A673 (cell line): Measurements from ENCODE around the gene DUXA. TPM values are rescaled to one million over a fixed set of nuclear protein-coding genes. Genes with fewer than 3 reads are reported as not detected.
"Not testable (repeated sequence)": the region's sequence is repeated elsewhere in the genome, so short reads cannot be mapped to it uniquely, and the experiment has no call there.

Source experiments
- BruUV-seq: library from RNA; stranded (reverse); fragments of 400-500 nt; replicated peaks from 2 replicates; lab custom pipeline; 2021; lab: Mats Ljungman, UMichigan
- CTCF ChIA-PET: fragments of 300-600 bp; sonication (Branson Sonifier 250); formaldehyde crosslinking; loops from one replicate; lab custom pipeline; 2022; ENCODE audit warnings: antibody characterized with exemption; lab: Charles Lee
- POLR2A ChIA-PET: fragments of 300-600 bp; sonication (Branson Sonifier 250); formaldehyde crosslinking; loops from one replicate; lab custom pipeline; 2022; ENCODE audit warnings: antibody characterized with exemption; ENCODE audit not compliant: low non-redundant PET; lab: Charles Lee
- DNase-seq: peaks from one replicate; pipeline ENCODE4 v3.0.0-alpha.2; 2015; ENCODE audit warnings: low spot score
- H3K27ac ChIP-seq: fragments of 200-600 bp; sonication (generic); 2 replicates; pipeline ENCODE4 v1.5.1; 2016; ENCODE audit warnings: mixed run types, low read depth, mild to moderate bottlenecking, mixed read lengths, antibody characterized with exemption, low read length; ENCODE audit not compliant: poor library complexity, severe bottlenecking
- H3K27me3 ChIP-seq: fragments of 200-600 bp; sonication (generic); replicated peaks from 2 replicates; pipeline ENCODE4 v1.6.1; 2017; ENCODE audit warnings: mixed run types, low read depth, mild to moderate bottlenecking, mixed read lengths, antibody characterized with exemption, low read length; ENCODE audit not compliant: insufficient read depth, poor library complexity
- H3K36me3 ChIP-seq: fragments of 200-600 bp; sonication (generic); 2 replicates; pipeline ENCODE4 v1.6.1; 2016; ENCODE audit warnings: mixed run types, mild to moderate bottlenecking, mixed read lengths, antibody characterized with exemption, low read length; ENCODE audit not compliant: insufficient read depth, poor library complexity, severe bottlenecking
- H3K4me1 ChIP-seq: fragments of 200-600 bp; sonication (generic); 2 replicates; pipeline ENCODE4 v1.6.1; 2017; ENCODE audit warnings: mixed run types, mild to moderate bottlenecking, mixed read lengths, antibody characterized with exemption, low read length; ENCODE audit not compliant: insufficient read depth, poor library complexity, severe bottlenecking
- H3K4me3 ChIP-seq: fragments of 200-600 bp; sonication (generic); 2 replicates; pipeline ENCODE4 v1.5.1; 2016; ENCODE audit warnings: low read depth, mixed run types, mild to moderate bottlenecking, mixed read lengths, low read length; ENCODE audit not compliant: poor library complexity, severe bottlenecking
- H3K9me3 ChIP-seq: fragments of 200-600 bp; sonication (generic); 2 replicates; pipeline ENCODE4 v1.6.1; 2016; ENCODE audit warnings: mixed run types, low read depth, mild to moderate bottlenecking, mixed read lengths, antibody characterized with exemption, low read length; ENCODE audit not compliant: poor library complexity, severe bottlenecking
- CTCF ChIP-seq: fragments of 300-800, 200-600 bp; sonication (generic); conservative IDR thresholded peaks from 2 replicates; pipeline ENCODE4 v1.5.1; 2017; ENCODE audit warnings: low read depth, mild to moderate bottlenecking, antibody characterized with exemption, low read length, moderate library complexity, mixed read lengths
- EZH2 ChIP-seq: fragments of 200-600 bp; sonication (generic); IDR thresholded peaks from 2 replicates; pipeline ENCODE4 v1.6.1; 2017; ENCODE audit warnings: borderline replicate concordance, low read depth, mild to moderate bottlenecking, mixed read lengths, antibody characterized with exemption, low read length; ENCODE audit not compliant: poor library complexity, severe bottlenecking
- intact Hi-C: fragments of 100-400 bp; cut with micrococcal nuclease; formaldehyde crosslinking; loops from one replicate; pipeline ENCODE4 v1.10.0; 2022; ENCODE audit not compliant: unreplicated experiment
- total RNA-seq: library from RNA; stranded (reverse); gene quantifications from 2 replicates; pipeline ENCODE4 v1.2.3, GENCODE V29; 2021

DUXA gene
- total RNA-seq, 1 experiment from 2014 or later = not detected

GRCh38 chr19:57141699-57142098, 25.6 kb downstream of the DUXA start:
- no peak for DNase-seq
- Histone ChIP-seq H3K9me3 (no peaks in the 10 kb centered on the region), H3K27ac (no peak overlapping the region), H3K36me3 (no peaks in the 10 kb centered on the region), H3K4me1 (no peaks in the 10 kb centered on the region), H3K4me3 (no peak overlapping the region), H3K27me3 (peaks cover 3% of the 10 kb centered on the region)
- no peak for TF ChIP-seq CTCF
- TF ChIP-seq EZH2 = no peak
- BruUV-seq = no TSS peak
- CTCF ChIA-PET = interaction anchor here (0.6 kb wide), 1 partner anchor 99 kb away, joined by 7 read pairs; no protein-coding TSS in a partner anchor
- intact Hi-C loops = no loop called here
- POLR2A ChIA-PET = no interaction called here

GRCh38 chr19:57135797-57136196, 31.5 kb downstream of the DUXA start:
- no peak for TF ChIP-seq CTCF
- no peak for TF ChIP-seq EZH2
- Histone ChIP-seq H3K4me1 (no peaks in the 10 kb centered on the region), H3K36me3 (no peaks in the 10 kb centered on the region), H3K4me3 (no peak overlapping the region), H3K9me3 (no peaks in the 10 kb centered on the region), H3K27ac (no peak overlapping the region), H3K27me3 (peaks cover 3% of the 10 kb centered on the region)
- CTCF ChIA-PET = no interaction called here
- intact Hi-C loops = no loop called here
- no peak for DNase-seq
- no TSS peak for BruUV-seq
- POLR2A ChIA-PET = no interaction called here

GRCh38 chr19:57127403-57127802, 39.9 kb downstream of the DUXA start:
- H3K27ac ChIP-seq, POLR2A ChIA-PET, intact Hi-C loops, CTCF ChIA-PET, BruUV-seq, H3K4me1 ChIP-seq, DNase-seq, H3K4me3 ChIP-seq, H3K27me3 ChIP-seq, H3K9me3 ChIP-seq, H3K36me3 ChIP-seq: not testable (repeated sequence)

- DNase-seq = no peak
- no peaks in the 10 kb centered on the region for H3K27me3 ChIP-seq
- H3K27ac ChIP-seq = no peak overlapping the region
- ChIA-PET CTCF (interaction anchor here (0.7 kb wide), 1 partner anchor 47 kb away, joined by 4 read pairs; no protein-coding TSS in a partner anchor), POLR2A (no interaction called here)
- H3K36me3 ChIP-seq = no peaks in the 10 kb centered on the region
- BruUV-seq = no TSS peak
- H3K4me3 ChIP-seq = no peak overlapping the region
- H3K4me1 ChIP-seq = no peaks in the 10 kb centered on the region
- no peaks in the 10 kb centered on the region for H3K9me3 ChIP-seq
- TF ChIP-seq EZH2 = no peak
- TF ChIP-seq CTCF = no peak
- intact Hi-C loops = no loop called here
These were observed 43.4 kb downstream of the DUXA start for GRCh38 chr19:57123882-57124281.
